Left ventricle myocardium inferior (tissue), 1 donor: ENCODE data around the gene FGG. TPM values are rescaled to one million over a fixed set of nuclear protein-coding genes. Genes with fewer than 3 reads are reported as not detected.

Source experiments
- DNase-seq: peaks from one replicate; pipeline ENCODE4 v3.0.0-alpha.2; 2020
- H3K27ac ChIP-seq: fragments of 200-600 bp; replicated peaks from 2 replicates; pipeline ENCODE4 v1.8.0; 2021
- H3K27me3 ChIP-seq: fragments of 200-600 bp; 2 replicates; pipeline ENCODE4 v1.8.0; 2021; ENCODE audit warnings: low read depth
- H3K36me3 ChIP-seq: fragments of 200-600 bp; 2 replicates; pipeline ENCODE4 v1.8.0; 2021
- H3K4me1 ChIP-seq: fragments of 200-600 bp; 2 replicates; pipeline ENCODE4 v1.8.0; 2021
- H3K4me3 ChIP-seq: fragments of 200-600 bp; 2 replicates; pipeline ENCODE4 v1.8.0; 2021; ENCODE audit warnings: mild to moderate bottlenecking, moderate library complexity
- H3K9me3 ChIP-seq: fragments of 200-600 bp; replicated peaks from 2 replicates; pipeline ENCODE4 v1.8.0; 2021
- CTCF ChIP-seq: fragments of 200-600 bp; IDR thresholded peaks from 2 replicates; pipeline ENCODE4 v1.8.0; 2021; ENCODE audit warnings: antibody characterized with exemption, mild to moderate bottlenecking, borderline replicate concordance
- intact Hi-C: fragments of 100-400 bp; cut with micrococcal nuclease; formaldehyde crosslinking; loops from one replicate; pipeline ENCODE4 v1.11.0; 2022
- total RNA-seq: library from RNA; stranded (reverse); fragmentation: NEBNext Ultra II Directional; extraction: Animal tissue kit (Norgen Biotek cat#: 25700); gene quantifications from one replicate; pipeline ENCODE4 v1.2.1, GENCODE V29; 2021
- donor health status: DM: no; HTN: yes; CAD: no; lungs with severe emphysema.

Gene FGG
- total RNA-seq, 1 donor from 2014 or later, result not detected

- DNase-seq, result no peak
- TF ChIP-seq CTCF, result no peak
- no peaks in the 10 kb centered on the region for H3K36me3 ChIP-seq
- no peaks in the 10 kb centered on the region for H3K4me1 ChIP-seq
- H3K27me3 ChIP-seq, result peaks cover 26% of the 10 kb centered on the region
- H3K9me3 ChIP-seq, result no peaks in the 10 kb centered on the region
- H3K4me3 ChIP-seq, result no peak overlapping the region
- no peak overlapping the region for H3K27ac ChIP-seq
- intact Hi-C loops, result no loop called here
Observed at GRCh38 chr4:154606728-154607723, 5.4 kb downstream of the FGG start.

DNA sequence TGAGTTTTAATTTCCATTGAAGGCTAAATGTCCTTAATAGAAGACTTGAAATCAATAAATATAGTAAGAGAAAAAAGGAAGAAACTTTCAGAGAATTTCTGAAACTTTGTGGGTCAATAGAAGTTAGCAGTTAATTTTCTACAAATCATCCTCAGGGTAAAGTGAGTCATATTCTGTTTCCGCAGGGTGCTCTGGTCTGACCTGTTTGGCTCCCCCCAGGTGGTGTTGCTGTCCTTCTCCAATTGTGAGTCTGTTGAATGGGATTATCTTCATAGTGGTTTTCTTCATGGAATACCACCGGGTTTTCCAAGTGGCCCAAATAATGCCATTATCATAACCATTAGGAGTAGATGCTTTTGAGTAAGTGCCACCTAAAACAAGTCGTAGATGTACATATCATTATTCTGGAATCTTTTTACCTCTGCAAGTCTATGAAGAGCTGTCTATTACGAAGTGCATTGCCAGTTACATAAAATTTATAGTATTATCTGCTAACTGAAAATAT, 7.7 kb downstream of the FGG start:
- no peak for DNase-seq
- no peaks in the 10 kb centered on the region for H3K36me3 ChIP-seq
- no peaks in the 10 kb centered on the region for H3K4me1 ChIP-seq
- no peaks in the 10 kb centered on the region for H3K9me3 ChIP-seq
- intact Hi-C loops, result no loop called here
- H3K4me3 ChIP-seq, result no peak overlapping the region
- no peak for TF ChIP-seq CTCF
- peaks cover 24% of the 10 kb centered on the region for H3K27me3 ChIP-seq
- no peak overlapping the region for H3K27ac ChIP-seq

DNA sequence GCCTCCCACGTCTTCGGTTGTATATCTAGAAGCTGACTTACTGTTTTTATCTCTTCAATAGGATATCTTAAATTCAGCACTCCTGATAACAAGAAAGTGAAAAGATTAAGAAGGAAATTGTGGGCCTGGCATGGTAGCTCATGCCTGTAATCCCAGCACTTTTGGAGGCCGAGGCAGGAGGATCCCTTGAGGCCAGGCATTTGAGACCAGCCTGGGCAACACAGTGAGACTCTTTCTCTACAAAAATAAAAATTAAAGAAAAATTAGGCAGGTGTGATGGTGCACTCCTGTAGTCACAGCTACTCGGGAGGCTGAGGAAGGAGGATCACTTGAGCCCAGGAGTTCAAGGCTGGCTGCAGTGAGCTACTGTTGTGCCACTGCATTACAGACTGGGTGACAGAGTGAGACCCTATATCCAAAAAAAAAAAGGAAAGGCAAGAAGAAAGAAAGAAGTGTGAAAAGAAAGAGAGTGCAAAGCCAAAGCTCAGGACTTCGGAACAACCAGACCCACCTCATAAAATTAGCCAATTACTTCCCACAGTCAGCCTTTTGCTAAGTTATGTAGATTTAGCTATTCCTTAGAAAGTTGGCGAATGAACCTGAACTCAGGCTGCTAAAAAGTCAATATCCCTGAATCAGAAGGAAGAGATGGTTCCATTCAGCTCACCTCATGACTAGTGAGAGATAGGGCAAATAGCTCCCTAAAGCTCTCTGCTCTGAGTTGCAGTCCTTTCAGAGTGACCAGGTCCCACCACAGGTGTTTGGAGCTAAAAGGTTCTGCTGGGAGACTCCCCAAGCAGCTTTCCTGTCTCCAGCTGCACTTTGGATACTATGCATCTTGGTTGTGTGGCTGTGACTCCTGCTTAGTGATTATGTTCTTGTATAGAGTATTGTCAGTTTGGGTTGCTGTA, 9.2 kb downstream of the FGG start:
- no peak for TF ChIP-seq CTCF
- H3K27ac ChIP-seq, result no peak overlapping the region
- no peak overlapping the region for H3K4me3 ChIP-seq
- intact Hi-C loops, result no loop called here
- H3K36me3 ChIP-seq, result no peaks in the 10 kb centered on the region
- peaks cover 9% of the 10 kb centered on the region for H3K27me3 ChIP-seq
- H3K9me3 ChIP-seq, result no peaks in the 10 kb centered on the region
- no peaks in the 10 kb centered on the region for H3K4me1 ChIP-seq
- DNase-seq, result no peak

DNA sequence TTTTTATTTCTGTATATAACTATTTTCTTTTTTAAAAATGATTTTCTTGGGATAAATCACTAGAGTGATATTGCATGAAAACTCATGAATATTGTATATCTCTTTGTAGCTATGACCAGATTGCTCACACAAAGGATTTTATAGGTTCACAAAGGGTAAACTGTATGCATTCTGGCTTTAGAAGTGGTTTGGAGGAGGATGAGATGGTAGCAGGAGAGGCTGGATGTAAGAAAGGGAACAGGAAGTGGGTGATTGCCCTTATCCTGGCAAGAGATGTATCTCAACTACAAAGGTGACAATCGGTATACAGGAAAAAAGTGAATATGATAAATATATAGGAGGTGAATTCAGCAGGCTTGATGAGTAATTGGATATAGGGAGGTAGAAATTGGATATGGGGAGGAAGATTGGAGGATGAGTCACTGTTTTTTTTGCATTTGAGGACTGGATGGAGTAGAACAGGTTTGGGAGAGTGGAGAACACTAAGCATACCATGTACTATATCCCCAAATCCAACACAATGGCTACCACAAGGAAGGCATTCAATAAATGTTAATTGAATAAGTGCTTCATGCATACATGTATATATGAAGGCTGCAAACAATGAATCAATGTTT, 9.9 kb downstream of the FGG start:
- H3K36me3 ChIP-seq, result no peaks in the 10 kb centered on the region
- peaks cover 7% of the 10 kb centered on the region for H3K27me3 ChIP-seq
- H3K9me3 ChIP-seq, result no peaks in the 10 kb centered on the region
- no peak for TF ChIP-seq CTCF
- H3K4me1 ChIP-seq, result no peaks in the 10 kb centered on the region
- no peak for DNase-seq
- intact Hi-C loops, result no loop called here
- no peak overlapping the region for H3K27ac ChIP-seq
- no peak overlapping the region for H3K4me3 ChIP-seq
